ENCODE data around the gene KRT9. TPM values are rescaled to one million over a fixed set of nuclear protein-coding genes. Genes with fewer than 3 reads are reported as not detected.

The KRT9 gene
- total RNA-seq, 1 experiment from 2014 or later: not detected

DNA sequence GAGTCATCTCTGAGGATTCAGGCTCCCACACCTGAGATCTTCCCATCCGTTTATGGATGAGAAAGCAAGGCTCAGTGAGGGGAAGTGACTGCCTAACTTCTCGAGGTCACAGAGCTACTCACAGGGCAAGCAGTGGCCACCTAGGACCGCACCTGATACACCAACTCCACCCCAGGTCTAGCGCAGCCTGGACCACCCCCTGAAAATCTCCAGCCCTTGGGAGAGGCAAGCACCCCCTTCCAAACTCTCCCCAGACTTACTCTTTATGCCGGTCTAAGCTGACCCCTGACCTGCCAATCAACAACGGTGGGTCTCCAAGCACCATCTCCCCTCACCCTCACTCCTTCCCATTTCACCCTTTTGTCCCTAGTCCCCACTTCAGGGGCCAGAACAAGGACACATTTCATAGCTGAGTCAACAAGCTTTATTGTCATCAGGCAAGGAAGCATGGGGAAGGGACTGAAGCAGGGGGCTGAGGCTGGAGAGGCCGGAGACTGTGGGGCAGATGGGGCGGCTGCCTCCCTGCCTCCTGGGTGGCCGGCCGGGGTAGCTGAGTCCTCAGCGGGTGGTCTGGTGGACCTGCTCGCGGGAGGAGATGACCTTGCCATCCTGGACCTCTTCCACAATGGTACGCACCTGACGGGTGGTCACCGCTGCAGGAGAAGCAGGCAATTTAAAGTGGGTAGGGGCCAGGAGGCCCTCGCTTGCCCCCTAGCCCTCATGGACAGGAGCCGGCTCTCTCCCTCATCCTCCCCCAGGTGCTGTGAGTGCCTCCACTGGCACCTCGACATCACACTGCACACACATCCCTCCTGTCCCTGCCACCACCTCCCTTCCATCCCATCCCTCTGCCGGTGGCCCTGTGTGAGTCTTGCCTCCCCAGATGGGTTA, 47.4 kb upstream of the KRT9 start:
- DNase-seq (ENCODE audit: low spot score): no peak
- Histone ChIP-seq H3K36me3 (ENCODE audit: insufficient read depth, low read length, poor library complexity, severe bottlenecking) (no peaks in the 10 kb centered on the region), H3K27ac (ENCODE audit: low read depth, low read length, poor library complexity, severe bottlenecking) (no peak overlapping the region), H3K27me3 (replicated peaks; ENCODE audit: insufficient read depth, low read depth, low read length, poor library complexity) (no peaks in the 10 kb centered on the region), H3K4me1 (ENCODE audit: insufficient read depth, low read length, poor library complexity, severe bottlenecking) (peaks cover 17% of the 10 kb centered on the region), H3K4me3 (ENCODE audit: low read depth, low read length, poor library complexity, severe bottlenecking) (no peak overlapping the region), H3K9me3 (ENCODE audit: low read depth, low read length, poor library complexity, severe bottlenecking) (no peaks in the 10 kb centered on the region)
- CTCF ChIA-PET: no interaction called here
- POLR2A ChIA-PET (ENCODE audit: low non-redundant PET): interaction anchor here (0.6 kb wide), 1 partner anchor 20 kb away, joined by 4 read pairs; no protein-coding TSS in a partner anchor
- TF ChIP-seq, protein P1, sequence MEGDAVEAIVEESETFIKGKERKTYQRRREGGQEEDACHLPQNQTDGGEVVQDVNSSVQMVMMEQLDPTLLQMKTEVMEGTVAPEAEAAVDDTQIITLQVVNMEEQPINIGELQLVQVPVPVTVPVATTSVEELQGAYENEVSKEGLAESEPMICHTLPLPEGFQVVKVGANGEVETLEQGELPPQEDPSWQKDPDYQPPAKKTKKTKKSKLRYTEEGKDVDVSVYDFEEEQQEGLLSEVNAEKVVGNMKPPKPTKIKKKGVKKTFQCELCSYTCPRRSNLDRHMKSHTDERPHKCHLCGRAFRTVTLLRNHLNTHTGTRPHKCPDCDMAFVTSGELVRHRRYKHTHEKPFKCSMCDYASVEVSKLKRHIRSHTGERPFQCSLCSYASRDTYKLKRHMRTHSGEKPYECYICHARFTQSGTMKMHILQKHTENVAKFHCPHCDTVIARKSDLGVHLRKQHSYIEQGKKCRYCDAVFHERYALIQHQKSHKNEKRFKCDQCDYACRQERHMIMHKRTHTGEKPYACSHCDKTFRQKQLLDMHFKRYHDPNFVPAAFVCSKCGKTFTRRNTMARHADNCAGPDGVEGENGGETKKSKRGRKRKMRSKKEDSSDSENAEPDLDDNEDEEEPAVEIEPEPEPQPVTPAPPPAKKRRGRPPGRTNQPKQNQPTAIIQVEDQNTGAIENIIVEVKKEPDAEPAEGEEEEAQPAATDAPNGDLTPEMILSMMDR (conservative IDR thresholded peaks at IDR 0.05; ENCODE audit: low read depth, low read length): no peak
- no peak for TF ChIP-seq EZH2 (IDR thresholded peaks at IDR 0.05; ENCODE audit: borderline replicate concordance, low read depth, low read length, poor library complexity, severe bottlenecking)
- BruUV-seq (replicated peaks): no TSS peak
- intact Hi-C loops (cut with micrococcal nuclease; ENCODE audit: unreplicated experiment): no loop called here

DNA sequence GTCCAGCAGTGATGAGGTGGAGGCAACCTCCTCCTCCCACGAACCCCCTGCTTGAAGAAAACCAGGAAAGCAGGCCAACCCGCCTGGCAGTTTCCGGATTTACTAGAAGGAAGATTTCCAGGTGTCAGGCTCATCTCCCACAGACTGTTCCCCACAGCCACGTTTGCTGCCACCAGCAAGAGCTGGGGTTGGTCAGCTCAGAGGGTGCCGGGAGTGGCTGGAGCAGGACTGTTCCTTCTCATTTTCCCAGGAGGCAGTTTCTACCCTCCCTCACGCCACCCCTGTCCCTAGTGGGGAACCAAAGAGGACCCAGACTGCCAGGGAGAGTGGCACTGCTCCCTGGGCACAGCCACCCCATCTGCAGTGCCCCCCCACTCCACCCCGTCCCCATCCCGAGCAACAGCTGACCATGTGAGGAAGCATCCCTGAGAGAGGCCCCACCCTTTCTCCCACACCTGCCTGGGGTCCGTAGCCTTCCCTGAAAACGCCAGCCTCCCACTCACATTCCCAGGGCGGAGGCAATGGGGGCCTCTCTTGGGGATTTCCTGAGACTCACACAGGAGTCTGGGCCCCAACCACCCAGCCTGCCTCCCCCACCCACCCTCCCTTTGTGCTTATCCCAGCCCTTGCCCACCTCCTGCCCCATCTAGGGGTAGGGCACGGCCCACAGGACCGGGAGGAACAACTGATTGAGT, 46.6 kb upstream of the KRT9 start:
- intact Hi-C loops (cut with micrococcal nuclease; ENCODE audit: unreplicated experiment): no loop called here
- no peak overlapping the region for H3K27ac ChIP-seq (ENCODE audit: low read depth, low read length, poor library complexity, severe bottlenecking)
- no peak overlapping the region for H3K4me3 ChIP-seq (ENCODE audit: low read depth, low read length, poor library complexity, severe bottlenecking)
- H3K4me1 ChIP-seq (ENCODE audit: insufficient read depth, low read length, poor library complexity, severe bottlenecking): peaks cover 17% of the 10 kb centered on the region
- no peaks in the 10 kb centered on the region for H3K36me3 ChIP-seq (ENCODE audit: insufficient read depth, low read length, poor library complexity, severe bottlenecking)
- no peaks in the 10 kb centered on the region for H3K27me3 ChIP-seq (replicated peaks; ENCODE audit: insufficient read depth, low read depth, low read length, poor library complexity)
- no peaks in the 10 kb centered on the region for H3K9me3 ChIP-seq (ENCODE audit: low read depth, low read length, poor library complexity, severe bottlenecking)
- POLR2A ChIA-PET (ENCODE audit: low non-redundant PET): interaction anchor here (0.6 kb wide), 1 partner anchor 21 kb away, joined by 4 read pairs; no protein-coding TSS in a partner anchor
- BruUV-seq (replicated peaks): no TSS peak
- DNase-seq (ENCODE audit: low spot score): no peak
- TF ChIP-seq EZH2 (IDR thresholded peaks at IDR 0.05; ENCODE audit: borderline replicate concordance, low read depth, low read length, poor library complexity, severe bottlenecking): no peak
- TF ChIP-seq, protein P1 (conservative IDR thresholded peaks at IDR 0.05; ENCODE audit: low read depth, low read length): no peak
- CTCF ChIA-PET: no interaction called here

DNA sequence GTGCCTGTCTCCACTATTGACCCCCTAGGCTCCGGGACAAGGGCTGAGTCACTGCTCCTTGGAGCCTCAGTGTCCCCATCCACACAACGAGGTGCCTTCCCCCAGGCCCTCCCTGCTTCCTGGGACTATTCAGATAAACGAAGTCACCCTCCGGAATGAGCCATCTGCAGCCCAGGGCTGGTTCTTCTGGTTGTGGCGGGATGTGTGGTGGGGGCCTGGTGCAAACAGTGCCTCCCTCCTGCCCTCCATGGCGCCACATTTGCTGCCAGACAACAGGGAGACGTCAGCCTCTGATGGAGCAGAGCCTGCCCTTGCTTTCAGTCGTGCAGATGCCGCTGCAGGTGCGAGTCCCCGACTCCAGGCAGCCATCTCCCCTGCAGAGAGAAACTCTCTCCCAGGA, 45.8 kb upstream of the KRT9 start:
- Histone ChIP-seq H3K27ac (ENCODE audit: low read depth, low read length, poor library complexity, severe bottlenecking) (no peak overlapping the region), H3K9me3 (ENCODE audit: low read depth, low read length, poor library complexity, severe bottlenecking) (no peaks in the 10 kb centered on the region), H3K36me3 (ENCODE audit: insufficient read depth, low read length, poor library complexity, severe bottlenecking) (no peaks in the 10 kb centered on the region), H3K4me3 (ENCODE audit: low read depth, low read length, poor library complexity, severe bottlenecking) (no peak overlapping the region), H3K27me3 (replicated peaks; ENCODE audit: insufficient read depth, low read depth, low read length, poor library complexity) (no peaks in the 10 kb centered on the region), H3K4me1 (ENCODE audit: insufficient read depth, low read length, poor library complexity, severe bottlenecking) (peaks cover 17% of the 10 kb centered on the region)
- TF ChIP-seq, protein P1 (conservative IDR thresholded peaks at IDR 0.05; ENCODE audit: low read depth, low read length): no peak
- no peak for TF ChIP-seq EZH2 (IDR thresholded peaks at IDR 0.05; ENCODE audit: borderline replicate concordance, low read depth, low read length, poor library complexity, severe bottlenecking)
- BruUV-seq (replicated peaks): no TSS peak
- POLR2A ChIA-PET (ENCODE audit: low non-redundant PET): no interaction called here
- CTCF ChIA-PET: no interaction called here
- intact Hi-C loops (cut with micrococcal nuclease; ENCODE audit: unreplicated experiment): no loop called here
- DNase-seq (ENCODE audit: low spot score): no peak
